ENCODE results near the gene OGFOD2. TPM values are rescaled to one million over a fixed set of nuclear protein-coding genes. Genes with fewer than 3 reads are reported as not detected.

The OGFOD2 gene
- polyA plus RNA-seq, 10 donors = 8.5 to 14.1 (median 9.6) TPM

Other genes with a start within 250 kb of the OGFOD2 start
- 1 to 10 TPM in 1 of 10 donors, under 1 TPM in 9; 0.07 to 1.5 (median 0.19) TPM for gene HCAR1, start 244.4 kb upstream of the OGFOD2 start, polyA plus RNA-seq (ENCODE audit: insufficient read length in 10 of 10)
- gene DENR, start 222.4 kb upstream of the OGFOD2 start, polyA plus RNA-seq (ENCODE audit: insufficient read length in 10 of 10) = 10 to 100 TPM; 53.4 to 72.8 (median 63.7) TPM
- 1 to 10 TPM in 4 of 10 donors, under 1 TPM in 6; 0.27 to 2.0 (median 0.91) TPM for gene CCDC62, start 200.7 kb upstream of the OGFOD2 start, polyA plus RNA-seq (ENCODE audit: insufficient read length in 10 of 10)
- 1 to 10 TPM; 4.6 to 9.5 (median 7.3) TPM for gene HIP1R, start 139.8 kb upstream of the OGFOD2 start, polyA plus RNA-seq (ENCODE audit: insufficient read length in 10 of 10)
- 10 to 100 TPM; 17.8 to 26.6 (median 20.7) TPM for gene VPS37B, start 79.1 kb upstream of the OGFOD2 start, polyA plus RNA-seq (ENCODE audit: insufficient read length in 10 of 10)
- 1 to 10 TPM; 2.0 to 6.1 (median 3.5) TPM for gene ABCB9, start 8.8 kb upstream of the OGFOD2 start, polyA plus RNA-seq (ENCODE audit: insufficient read length in 10 of 10)
- 100 to 1,000 TPM; 112 to 190 (median 145) TPM for gene ARL6IP4, start 5.4 kb downstream of the OGFOD2 start, polyA plus RNA-seq (ENCODE audit: insufficient read length in 10 of 10)
- gene PITPNM2, start 175.8 kb downstream of the OGFOD2 start, polyA plus RNA-seq (ENCODE audit: insufficient read length in 10 of 10) = 1 to 10 TPM; 3.4 to 6.7 (median 5.6) TPM